ENCODE results near the gene SLC39A11.

Gene SLC39A11

DNA sequence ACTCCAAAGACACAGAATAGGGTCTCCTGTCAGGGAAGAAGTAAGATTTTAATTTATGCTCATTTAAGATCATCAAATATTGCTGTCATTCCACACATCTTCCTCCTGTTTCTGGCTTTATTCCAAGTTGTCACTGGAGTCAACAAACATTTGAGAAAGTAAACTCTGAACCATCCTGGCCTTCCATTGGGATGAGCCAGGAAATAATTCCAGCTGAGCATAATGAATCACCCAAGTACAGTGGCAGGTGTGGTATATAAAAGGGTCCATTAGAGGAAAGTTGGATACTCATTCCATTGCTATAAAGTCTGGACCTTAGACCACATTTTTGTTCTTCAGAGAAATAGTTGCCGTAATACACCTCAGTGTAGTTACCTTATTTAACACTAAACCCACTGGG is 246.1 kb downstream of the SLC39A11 start:
- Histone ChIP-seq H4K91ac (ENCODE audit: low read depth, low read length) (no peak overlapping the region), H4K12ac (ENCODE audit: low read depth, low read length) (no peak overlapping the region), H3K9ac (ENCODE audit: low read length) (no peak overlapping the region), H2BK12ac (ENCODE audit: low read length) (no peak overlapping the region), H3K4ac (ENCODE audit: low read depth, low read length) (no peak overlapping the region), H3K23ac (ENCODE audit: low read length) (no peak overlapping the region), H3K27ac (ENCODE audit: low read depth, low read length) (no peak overlapping the region), H2BK120ac (ENCODE audit: insufficient read depth, low read length, poor library complexity) (no peak overlapping the region), H4K8ac (ENCODE audit: low read depth, low read length) (no peak overlapping the region), H3K4me2 (ENCODE audit: low read length) (no peak overlapping the region), H2AK5ac (ENCODE audit: low read length) (no peak overlapping the region), H3K14ac (ENCODE audit: low read length) (no peak overlapping the region), H3K27me3 (ENCODE audit: insufficient read depth, low read length) (no peaks in the 10 kb centered on the region), H2AFZ (ENCODE audit: insufficient read depth, low read length, poor library complexity) (no peak overlapping the region), H3K79me1 (ENCODE audit: low read length) (no peaks in the 10 kb centered on the region), H3K79me2 (ENCODE audit: control insufficient read depth, insufficient read depth, low read length, poor library complexity) (no peaks in the 10 kb centered on the region), H2BK5ac (ENCODE audit: low read depth, low read length, poor library complexity) (no peak overlapping the region), H3K4me1 (ENCODE audit: control insufficient read depth in 1 of 2, insufficient read depth in 2 of 2, low read length in 2 of 2) (no peaks in the 10 kb centered on the region), H3K18ac (ENCODE audit: low read length) (no peak overlapping the region), H3K4me3 (ENCODE audit: low read depth, low read length) (no peak overlapping the region), H3K36me3 (ENCODE audit: control insufficient read depth in 1 of 2, insufficient read depth in 2 of 2, low read length in 2 of 2) (no peaks in the 10 kb centered on the region), H3K9me3 (ENCODE audit: insufficient read depth, low read depth, low read length) (peaks cover 3% of the 10 kb centered on the region)
- no CpG with 5 or more reads among the region's 1 CpG for WGBS (ENCODE audit: extremely low coverage, insufficient coverage, insufficient read length)
- no peak for DNase-seq

DNA sequence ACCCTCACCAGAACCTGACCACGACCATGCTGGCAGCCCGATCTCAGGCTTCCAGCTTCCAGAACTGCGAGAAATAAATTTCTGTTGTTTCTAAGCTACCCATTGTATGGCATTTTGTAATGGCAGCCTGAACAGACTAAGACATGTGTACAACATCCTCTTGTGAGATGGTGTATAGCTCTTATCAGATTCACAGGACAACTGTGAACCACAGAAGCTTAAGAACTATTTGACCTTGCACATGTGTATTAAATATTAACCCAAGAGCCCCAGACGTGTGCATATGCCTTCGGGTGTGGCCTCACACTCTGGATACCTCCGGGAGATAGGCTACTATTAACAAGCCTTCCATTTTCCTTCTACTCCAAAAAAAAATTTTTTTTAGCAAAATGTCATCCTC is 248.9 kb downstream of the SLC39A11 start:
- H3K18ac ChIP-seq (ENCODE audit: low read length), result no peak overlapping the region
- no peaks in the 10 kb centered on the region for H3K36me3 ChIP-seq (ENCODE audit: control insufficient read depth in 1 of 2, insufficient read depth in 2 of 2, low read length in 2 of 2)
- H3K4ac ChIP-seq (ENCODE audit: low read depth, low read length), result no peak overlapping the region
- no peak overlapping the region for H3K9ac ChIP-seq (ENCODE audit: low read length)
- no peaks in the 10 kb centered on the region for H3K79me2 ChIP-seq (ENCODE audit: control insufficient read depth, insufficient read depth, low read length, poor library complexity)
- H2BK12ac ChIP-seq (ENCODE audit: low read length), result no peak overlapping the region
- H4K8ac ChIP-seq (ENCODE audit: low read depth, low read length), result no peak overlapping the region
- no peaks in the 10 kb centered on the region for H3K4me1 ChIP-seq (ENCODE audit: control insufficient read depth in 1 of 2, insufficient read depth in 2 of 2, low read length in 2 of 2)
- WGBS (ENCODE audit: extremely low coverage, insufficient coverage, insufficient read length), result no CpG with 5 or more reads among the region's 6 CpGs
- no peak overlapping the region for H2AK5ac ChIP-seq (ENCODE audit: low read length)
- no peaks in the 10 kb centered on the region for H3K79me1 ChIP-seq (ENCODE audit: low read length)
- H3K4me2 ChIP-seq (ENCODE audit: low read length), result no peak overlapping the region
- no peak overlapping the region for H4K91ac ChIP-seq (ENCODE audit: low read depth, low read length)
- H2AFZ ChIP-seq (ENCODE audit: insufficient read depth, low read length, poor library complexity), result no peak overlapping the region
- H3K4me3 ChIP-seq (ENCODE audit: low read depth, low read length), result no peak overlapping the region
- no peak overlapping the region for H4K12ac ChIP-seq (ENCODE audit: low read depth, low read length)
- no peak overlapping the region for H2BK120ac ChIP-seq (ENCODE audit: insufficient read depth, low read length, poor library complexity)
- H2BK5ac ChIP-seq (ENCODE audit: low read depth, low read length, poor library complexity), result no peak overlapping the region
- no peak overlapping the region for H3K14ac ChIP-seq (ENCODE audit: low read length)
- H3K23ac ChIP-seq (ENCODE audit: low read length), result no peak overlapping the region
- H3K9me3 ChIP-seq (ENCODE audit: insufficient read depth, low read depth, low read length), result no peaks in the 10 kb centered on the region
- H3K27ac ChIP-seq (ENCODE audit: low read depth, low read length), result no peak overlapping the region
- peaks cover 2% of the 10 kb centered on the region for H3K27me3 ChIP-seq (ENCODE audit: insufficient read depth, low read length)
- DNase-seq, result no peak

DNA sequence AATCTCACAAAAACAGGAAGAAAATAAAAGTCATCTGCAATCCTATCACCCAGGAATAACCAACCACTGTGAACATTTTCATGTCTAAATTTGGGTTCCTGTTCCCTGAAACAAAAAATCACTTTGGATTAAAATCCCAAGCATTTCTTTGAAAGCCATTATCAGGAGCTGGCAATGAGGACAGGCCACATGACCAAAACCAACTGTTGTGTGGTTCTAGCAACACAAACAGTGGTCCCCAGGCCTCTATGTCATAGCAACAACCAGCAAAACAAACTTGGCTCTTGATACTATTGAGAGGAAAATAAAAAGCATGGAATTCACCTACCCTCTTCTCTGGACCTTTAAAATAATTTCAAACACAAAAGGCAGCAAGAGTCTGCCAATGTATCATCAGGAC is 252.5 kb downstream of the SLC39A11 start:
- Histone ChIP-seq H2AFZ (ENCODE audit: insufficient read depth, low read length, poor library complexity) (no peak overlapping the region), H3K14ac (ENCODE audit: low read length) (no peak overlapping the region), H4K8ac (ENCODE audit: low read depth, low read length) (no peak overlapping the region), H3K36me3 (ENCODE audit: control insufficient read depth in 1 of 2, insufficient read depth in 2 of 2, low read length in 2 of 2) (no peaks in the 10 kb centered on the region), H3K4ac (ENCODE audit: low read depth, low read length) (no peak overlapping the region), H4K12ac (ENCODE audit: low read depth, low read length) (no peak overlapping the region), H2AK5ac (ENCODE audit: low read length) (no peak overlapping the region), H3K9me3 (ENCODE audit: insufficient read depth, low read depth, low read length) (no peaks in the 10 kb centered on the region), H3K27me3 (ENCODE audit: insufficient read depth, low read length) (peaks cover 2% of the 10 kb centered on the region), H3K18ac (ENCODE audit: low read length) (no peak overlapping the region), H4K91ac (ENCODE audit: low read depth, low read length) (no peak overlapping the region), H2BK12ac (ENCODE audit: low read length) (no peak overlapping the region), H3K9ac (ENCODE audit: low read length) (no peak overlapping the region), H3K23ac (ENCODE audit: low read length) (no peak overlapping the region), H3K4me1 (ENCODE audit: control insufficient read depth in 1 of 2, insufficient read depth in 2 of 2, low read length in 2 of 2) (no peaks in the 10 kb centered on the region), H3K4me3 (ENCODE audit: low read depth, low read length) (no peak overlapping the region), H2BK5ac (ENCODE audit: low read depth, low read length, poor library complexity) (no peak overlapping the region), H3K4me2 (ENCODE audit: low read length) (no peak overlapping the region), H3K27ac (ENCODE audit: low read depth, low read length) (no peak overlapping the region), H3K79me1 (ENCODE audit: low read length) (no peaks in the 10 kb centered on the region), H3K79me2 (ENCODE audit: control insufficient read depth, insufficient read depth, low read length, poor library complexity) (no peaks in the 10 kb centered on the region), H2BK120ac (ENCODE audit: insufficient read depth, low read length, poor library complexity) (no peak overlapping the region)
- no peak for DNase-seq

DNA sequence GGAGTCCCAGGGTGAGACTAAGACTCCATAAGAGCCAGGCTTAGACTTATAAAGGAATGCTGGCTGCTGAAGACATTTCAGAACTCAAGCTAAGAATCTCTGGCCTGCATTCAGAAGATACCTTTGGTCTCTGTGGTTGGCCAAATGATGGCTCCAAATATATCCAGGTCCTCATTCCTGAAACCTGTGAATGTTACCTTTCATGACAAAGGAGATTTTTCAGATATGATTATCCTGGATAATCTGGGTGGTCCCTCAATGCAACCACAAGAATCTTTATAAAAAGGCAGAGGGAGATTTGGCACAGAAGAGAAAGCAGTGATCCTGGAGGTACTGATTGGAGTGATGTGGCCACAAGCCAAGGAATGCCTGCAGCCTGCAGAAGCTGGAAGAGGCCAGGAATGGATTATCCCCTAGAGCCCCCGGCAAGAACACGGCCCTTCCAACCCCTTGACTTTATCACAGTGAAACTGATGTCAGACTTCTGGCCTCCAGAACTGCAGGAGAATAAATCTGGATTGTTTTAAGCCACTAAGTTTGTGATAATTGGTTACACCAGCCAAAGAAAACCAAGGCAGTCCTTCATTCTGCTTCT is 253.3 kb downstream of the SLC39A11 start:
- H3K27me3 ChIP-seq (ENCODE audit: insufficient read depth, low read length), result peaks cover 2% of the 10 kb centered on the region
- H3K27ac ChIP-seq (ENCODE audit: low read depth, low read length), result no peak overlapping the region
- H2AK5ac ChIP-seq (ENCODE audit: low read length), result no peak overlapping the region
- peak; percentile 46 to 69 for DNase-seq
- H3K23ac ChIP-seq (ENCODE audit: low read length), result no peak overlapping the region
- H3K4ac ChIP-seq (ENCODE audit: low read depth, low read length), result no peak overlapping the region
- H4K91ac ChIP-seq (ENCODE audit: low read depth, low read length), result no peak overlapping the region
- no peak overlapping the region for H2BK5ac ChIP-seq (ENCODE audit: low read depth, low read length, poor library complexity)
- no CpG with 5 or more reads among the region's 2 CpGs for WGBS (ENCODE audit: extremely low coverage, insufficient coverage, insufficient read length)
- H3K14ac ChIP-seq (ENCODE audit: low read length), result no peak overlapping the region
- H3K79me2 ChIP-seq (ENCODE audit: control insufficient read depth, insufficient read depth, low read length, poor library complexity), result no peaks in the 10 kb centered on the region
- no peaks in the 10 kb centered on the region for H3K36me3 ChIP-seq (ENCODE audit: control insufficient read depth in 1 of 2, insufficient read depth in 2 of 2, low read length in 2 of 2)
- H3K4me3 ChIP-seq (ENCODE audit: low read depth, low read length), result no peak overlapping the region
- no peak overlapping the region for H4K8ac ChIP-seq (ENCODE audit: low read depth, low read length)
- no peak overlapping the region for H4K12ac ChIP-seq (ENCODE audit: low read depth, low read length)
- no peaks in the 10 kb centered on the region for H3K4me1 ChIP-seq (ENCODE audit: control insufficient read depth in 1 of 2, insufficient read depth in 2 of 2, low read length in 2 of 2)
- no peak overlapping the region for H3K18ac ChIP-seq (ENCODE audit: low read length)
- no peak overlapping the region for H2BK12ac ChIP-seq (ENCODE audit: low read length)
- no peak overlapping the region for H3K4me2 ChIP-seq (ENCODE audit: low read length)
- H3K79me1 ChIP-seq (ENCODE audit: low read length), result no peaks in the 10 kb centered on the region
- no peak overlapping the region for H2AFZ ChIP-seq (ENCODE audit: insufficient read depth, low read length, poor library complexity)
- H3K9me3 ChIP-seq (ENCODE audit: insufficient read depth, low read depth, low read length), result no peaks in the 10 kb centered on the region
- H2BK120ac ChIP-seq (ENCODE audit: insufficient read depth, low read length, poor library complexity), result no peak overlapping the region
- H3K9ac ChIP-seq (ENCODE audit: low read length), result no peak overlapping the region

Data from trophoblast cell (in vitro differentiated cells and primary cell).